Hepatocyte (in vitro differentiated cells): ENCODE results near the gene EPHX1. TPM values are rescaled to one million over a fixed set of nuclear protein-coding genes. Genes with fewer than 3 reads are reported as not detected.
A peak's percentile ranks its signal among the peaks of the same experiment; 100 is the strongest.

Experiments used
- DNase-seq: peaks from one replicate; pipeline ENCODE4 v3.0.0-alpha.2; 2016; ENCODE audit warnings: low spot score
- H2AFZ ChIP-seq: fragments of 200-600 bp; sonication (generic); 2 replicates; pipeline ENCODE4 v1.6.0; 2016; ENCODE audit warnings: antibody characterized with exemption, mild to moderate bottlenecking
- H3K27ac ChIP-seq: fragments of 200-600 bp; sonication (generic); 2 replicates; pipeline ENCODE4 v1.5.1; 2016; ENCODE audit warnings: mild to moderate bottlenecking
- H3K27me3 ChIP-seq: fragments of 200-600 bp; sonication (generic); 2 replicates; pipeline ENCODE4 v1.6.1; 2016
- H3K36me3 ChIP-seq: fragments of 200-600 bp; sonication (generic); replicated peaks from 2 replicates; pipeline ENCODE4 v1.5.1; 2016; ENCODE audit warnings: low read depth; ENCODE audit not compliant: insufficient read depth
- H3K4me1 ChIP-seq: fragments of 200-600 bp; sonication (generic); 2 replicates; pipeline ENCODE4 v1.5.1; 2016; ENCODE audit warnings: mild to moderate bottlenecking, moderate library complexity; ENCODE audit not compliant: insufficient read depth
- H3K4me2 ChIP-seq: fragments of 200-600 bp; sonication (generic); 2 replicates; pipeline ENCODE4 v1.6.0; 2016
- H3K4me3 ChIP-seq: fragments of 200-600 bp; sonication (generic); 2 replicates; pipeline ENCODE4 v1.5.1; 2016; ENCODE audit warnings: mild to moderate bottlenecking
- H3K79me2 ChIP-seq: fragments of 200-600 bp; sonication (generic); 2 replicates; pipeline ENCODE4 v1.6.0; 2017; ENCODE audit warnings: mild to moderate bottlenecking
- H3K9me2 ChIP-seq: fragments of 200-600 bp; sonication (generic); replicated peaks from 2 replicates; pipeline ENCODE4 v1.6.0; 2017; ENCODE audit warnings: mild to moderate bottlenecking; ENCODE audit not compliant: insufficient read depth
- H3K9me3 ChIP-seq: fragments of 200-600 bp; sonication (generic); 2 replicates; pipeline ENCODE4 v1.5.1; 2016; ENCODE audit warnings: low read depth, mild to moderate bottlenecking
- H4K20me1 ChIP-seq: fragments of 200-600 bp; sonication (generic); 2 replicates; pipeline ENCODE4 v1.6.0; 2016; ENCODE audit warnings: mild to moderate bottlenecking; ENCODE audit not compliant: insufficient read depth, poor library complexity, severe bottlenecking
- EZH2 ChIP-seq: fragments of 200-600 bp; sonication (generic); IDR thresholded peaks from 2 replicates; pipeline ENCODE4 v1.6.1; 2016; ENCODE audit warnings: antibody characterized with exemption, mild to moderate bottlenecking, borderline replicate concordance
- EZH2phosphoT487 ChIP-seq: fragments of 200-600 bp; sonication (generic); IDR thresholded peaks from one replicate; pipeline ENCODE4 v1.6.1; 2018; ENCODE audit warnings: antibody characterized with exemption, mild to moderate bottlenecking, low read depth, moderate library complexity; ENCODE audit not compliant: unreplicated experiment, severe bottlenecking
- WGBS: methylation state at CpG from one replicate; pipeline ENCODE4 v1.1.6; 2016; ENCODE audit warnings: low lambda C conversion rate; ENCODE audit errors: missing lambda C conversion rate; 5-methylcytosine and 5-hydroxymethylcytosine counted together
- polyA plus RNA-seq: library from polyadenylated mRNA; unstranded; fragments of >200 nt; fragmentation: Nextera tagmentation; extraction: Ambion mirVana; gene quantifications from 2 replicates; pipeline ENCODE4 v1.2.1, GENCODE V29; 2016
- total RNA-seq: library from RNA; depleted of rRNA; stranded (reverse); fragments of >200 nt; gene quantifications from 2 replicates; pipeline ENCODE4 v1.2.3, GENCODE V29; 2014
- TF ChIP-seq, protein P1 (sequence below): fragments of 200-600 bp; sonication (generic); IDR thresholded peaks from 2 replicates; pipeline ENCODE4 v1.5.1; 2016; ENCODE audit warnings: antibody characterized with exemption, mild to moderate bottlenecking; ENCODE audit not compliant: poor library complexity

The EPHX1 gene
- total and polyA plus RNA-seq, 2 experiments from 2014 or later: 133 to 138 TPM

GRCh38 chr1:225861834-225862580 lies 52.1 kb downstream of the EPHX1 start:
- Histone ChIP-seq H2AFZ (no peak overlapping the region), H3K4me3 (no peak overlapping the region), H4K20me1 (no peaks in the 10 kb centered on the region), H3K27ac (no peak overlapping the region), H3K27me3 (no peaks in the 10 kb centered on the region), H3K9me2 (no peaks in the 10 kb centered on the region), H3K79me2 (no peaks in the 10 kb centered on the region), H3K36me3 (no peaks in the 10 kb centered on the region), H3K4me2 (no peak overlapping the region), H3K9me3 (no peaks in the 10 kb centered on the region), H3K4me1 (peaks cover 15% of the 10 kb centered on the region)
- DNase-seq: no peak
- 96% methylated on average over 12 of the region's 13 CpGs for WGBS
- TF ChIP-seq EZH2: no peak
- TF ChIP-seq EZH2phosphoT487: no peak
- TF ChIP-seq, protein P1, sequence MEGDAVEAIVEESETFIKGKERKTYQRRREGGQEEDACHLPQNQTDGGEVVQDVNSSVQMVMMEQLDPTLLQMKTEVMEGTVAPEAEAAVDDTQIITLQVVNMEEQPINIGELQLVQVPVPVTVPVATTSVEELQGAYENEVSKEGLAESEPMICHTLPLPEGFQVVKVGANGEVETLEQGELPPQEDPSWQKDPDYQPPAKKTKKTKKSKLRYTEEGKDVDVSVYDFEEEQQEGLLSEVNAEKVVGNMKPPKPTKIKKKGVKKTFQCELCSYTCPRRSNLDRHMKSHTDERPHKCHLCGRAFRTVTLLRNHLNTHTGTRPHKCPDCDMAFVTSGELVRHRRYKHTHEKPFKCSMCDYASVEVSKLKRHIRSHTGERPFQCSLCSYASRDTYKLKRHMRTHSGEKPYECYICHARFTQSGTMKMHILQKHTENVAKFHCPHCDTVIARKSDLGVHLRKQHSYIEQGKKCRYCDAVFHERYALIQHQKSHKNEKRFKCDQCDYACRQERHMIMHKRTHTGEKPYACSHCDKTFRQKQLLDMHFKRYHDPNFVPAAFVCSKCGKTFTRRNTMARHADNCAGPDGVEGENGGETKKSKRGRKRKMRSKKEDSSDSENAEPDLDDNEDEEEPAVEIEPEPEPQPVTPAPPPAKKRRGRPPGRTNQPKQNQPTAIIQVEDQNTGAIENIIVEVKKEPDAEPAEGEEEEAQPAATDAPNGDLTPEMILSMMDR: no peak

DNA sequence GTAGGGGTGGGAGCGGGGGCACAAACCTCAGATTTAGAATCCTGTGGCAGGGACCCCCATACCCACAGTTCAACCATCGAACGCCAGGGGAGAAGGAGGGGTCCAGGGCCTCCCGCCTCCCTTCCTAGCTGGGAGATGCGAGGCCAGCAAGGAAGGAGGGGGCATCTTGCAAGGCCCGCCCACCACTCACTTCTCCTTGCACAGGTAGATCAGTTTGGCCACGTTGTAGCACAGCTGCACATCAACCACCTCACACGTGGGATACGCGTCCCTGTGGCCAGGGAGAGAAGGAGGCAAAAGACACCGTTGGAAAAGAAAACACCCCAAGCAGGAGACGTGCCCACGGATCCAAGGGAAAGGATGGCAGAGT lies 52.6 kb downstream of the EPHX1 start:
- Histone ChIP-seq H3K79me2 (no peaks in the 10 kb centered on the region), H4K20me1 (no peaks in the 10 kb centered on the region), H3K4me1 (peaks cover 15% of the 10 kb centered on the region), H3K27ac (no peak overlapping the region), H3K4me3 (no peak overlapping the region), H3K9me2 (no peaks in the 10 kb centered on the region), H3K36me3 (no peaks in the 10 kb centered on the region), H3K4me2 (no peak overlapping the region), H2AFZ (no peak overlapping the region), H3K9me3 (no peaks in the 10 kb centered on the region), H3K27me3 (no peaks in the 10 kb centered on the region)
- no peak for DNase-seq
- 97% methylated on average over 13 of the region's 13 CpGs for WGBS
- TF ChIP-seq, protein P1: no peak

DNA sequence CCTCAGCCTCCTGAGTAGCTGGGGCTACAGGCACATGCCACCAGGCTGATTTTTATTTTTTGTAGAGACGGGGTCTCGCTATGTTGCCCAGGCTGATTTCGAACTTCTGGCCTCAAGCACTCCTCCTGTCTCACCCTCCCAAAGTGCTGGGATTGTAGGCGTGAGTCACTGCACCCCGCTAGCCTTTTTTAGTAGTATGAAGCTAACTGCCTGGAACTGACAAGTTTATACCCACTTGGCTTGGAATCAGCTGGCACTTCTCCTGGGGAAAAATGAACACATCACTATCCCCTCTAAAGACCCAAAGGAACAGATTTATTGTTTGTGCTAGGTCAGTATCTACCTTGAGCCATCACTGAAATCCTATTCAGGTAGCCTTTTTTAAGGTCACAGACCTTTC lies 53.2 kb downstream of the EPHX1 start:
- Histone ChIP-seq H3K4me2 (no peak overlapping the region), H3K36me3 (no peaks in the 10 kb centered on the region), H3K9me3 (no peaks in the 10 kb centered on the region), H3K27ac (peak overlapping the region; percentile 38), H3K9me2 (no peaks in the 10 kb centered on the region), H4K20me1 (no peaks in the 10 kb centered on the region), H3K4me3 (no peak overlapping the region), H3K79me2 (no peaks in the 10 kb centered on the region), H3K4me1 (peaks cover 15% of the 10 kb centered on the region), H2AFZ (no peak overlapping the region), H3K27me3 (no peaks in the 10 kb centered on the region)
- DNase-seq: no peak
- no peak for TF ChIP-seq EZH2
- no peak for TF ChIP-seq EZH2phosphoT487
- TF ChIP-seq, protein P1: no peak
- WGBS: 96% methylated on average over 5 of the region's 5 CpGs

DNA sequence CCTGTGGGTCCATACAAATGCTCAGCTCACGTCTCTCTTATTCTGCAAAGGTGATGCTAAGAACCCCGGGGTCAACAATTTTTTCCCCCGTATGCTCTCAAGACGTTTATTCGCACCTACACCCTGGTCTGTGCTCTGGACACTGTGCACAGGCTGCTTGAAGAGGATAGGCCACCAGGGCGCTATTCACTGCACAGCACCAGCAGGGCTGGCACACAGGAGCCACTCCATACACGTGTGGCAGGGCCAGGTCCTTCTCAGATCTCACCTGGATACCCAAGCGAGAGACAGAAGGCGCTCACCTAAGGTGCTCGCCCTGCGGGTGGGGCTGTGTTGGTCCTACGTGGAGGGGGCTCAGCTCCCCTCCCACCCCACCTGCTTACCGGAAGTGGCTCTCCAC lies 55.6 kb downstream of the EPHX1 start:
- Histone ChIP-seq H3K27me3 (no peaks in the 10 kb centered on the region), H3K9me3 (no peaks in the 10 kb centered on the region), H2AFZ (no peak overlapping the region), H3K9me2 (no peaks in the 10 kb centered on the region), H3K4me3 (no peak overlapping the region), H3K36me3 (no peaks in the 10 kb centered on the region), H4K20me1 (no peaks in the 10 kb centered on the region), H3K4me2 (no peak overlapping the region), H3K79me2 (no peaks in the 10 kb centered on the region), H3K27ac (peak overlapping the region; percentile 47), H3K4me1 (peaks cover 15% of the 10 kb centered on the region)
- TF ChIP-seq EZH2phosphoT487 (no peak), EZH2 (no peak)
- TF ChIP-seq, protein P1: no peak
- WGBS: 95% methylated on average over 13 of the region's 13 CpGs
- DNase-seq: no peak
